EH (cell line): ENCODE results near the gene DNAJC1.

Experiments used
- DNase-seq: peaks from one replicate; pipeline ENCODE4 v3.0.0-alpha.2; 2015; ENCODE audit warnings: low read depth

DNAJC1 gene

DNA sequence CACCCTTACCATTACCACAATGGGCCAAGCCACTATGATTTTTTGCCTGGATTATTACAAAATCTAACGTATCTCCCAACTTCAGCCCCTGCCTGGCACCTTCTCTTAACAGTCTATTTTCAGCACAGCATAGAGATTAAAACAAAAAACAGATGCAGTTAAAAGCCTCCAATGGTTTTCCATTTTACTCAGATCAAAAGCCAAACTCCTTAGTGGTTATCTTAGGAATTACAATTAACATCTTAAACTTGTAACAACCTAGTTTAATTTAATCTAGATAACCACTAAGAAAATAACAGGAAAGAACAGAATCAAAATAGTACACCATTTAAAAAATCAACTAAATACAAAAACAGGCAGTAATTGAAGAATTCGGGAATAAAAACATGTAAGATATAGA is 43.5 kb downstream of the DNAJC1 start:
- no peak for DNase-seq

DNA sequence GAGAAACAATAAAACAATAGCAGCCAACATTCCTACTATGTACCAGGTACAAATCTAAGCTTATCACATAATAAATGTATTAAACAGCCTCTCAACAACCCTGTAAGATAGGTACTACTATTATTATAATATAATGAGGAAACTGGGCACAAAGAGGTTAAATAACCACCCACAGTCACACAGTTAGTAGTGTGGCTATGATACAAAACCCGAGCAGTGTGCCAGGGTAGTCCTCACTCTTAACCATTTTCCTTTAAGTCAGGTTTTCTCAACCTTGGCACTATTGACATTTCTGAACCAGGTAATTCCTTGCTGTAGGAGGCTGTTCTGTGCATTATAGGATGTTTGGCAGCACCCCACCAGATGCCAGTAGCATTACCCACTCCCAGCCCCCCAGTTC is 48.8 kb downstream of the DNAJC1 start:
- DNase-seq = no peak

DNA sequence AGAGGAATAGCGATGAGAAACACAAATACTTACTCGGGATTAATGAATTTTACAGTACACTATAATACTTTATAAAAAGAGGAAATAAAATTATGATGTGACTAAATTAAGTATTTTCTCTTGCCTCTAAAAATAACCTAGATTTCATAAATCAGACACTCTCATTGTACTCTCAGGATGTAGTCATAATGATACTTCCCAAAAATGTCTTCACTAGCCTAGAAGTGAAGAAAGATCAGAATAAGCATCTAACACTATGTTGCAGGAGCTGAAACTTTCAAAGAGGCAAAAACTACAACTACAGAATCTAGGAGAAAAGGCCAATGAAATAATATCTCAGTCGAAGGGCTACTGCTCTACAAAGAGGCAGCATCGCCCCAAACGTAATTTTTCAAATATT is 49.4 kb downstream of the DNAJC1 start:
- DNase-seq = no peak

DNA sequence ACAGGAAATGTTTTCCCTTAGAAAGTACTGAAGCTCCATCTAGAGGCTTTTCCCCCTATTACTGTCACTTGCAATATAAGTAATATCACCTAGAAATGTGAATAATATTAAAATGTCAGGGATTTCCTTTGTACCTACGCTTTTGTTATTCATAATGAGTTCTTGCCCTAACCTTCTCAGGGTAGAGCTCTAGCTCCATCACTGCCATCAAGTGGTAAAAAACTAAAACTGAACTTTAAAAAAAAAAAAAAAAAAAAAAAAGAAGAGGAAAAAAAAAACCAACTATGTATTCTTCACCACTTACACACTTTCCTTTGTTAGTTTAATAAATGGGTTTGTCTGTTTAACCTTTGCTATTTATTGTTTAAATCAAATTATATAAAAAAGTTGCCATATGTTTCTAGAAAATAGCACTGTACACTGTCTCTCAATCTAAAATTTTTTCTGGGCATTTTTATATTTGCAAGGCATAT is 49.9 kb downstream of the DNAJC1 start:
- DNase-seq = peak; percentile 44

DNA sequence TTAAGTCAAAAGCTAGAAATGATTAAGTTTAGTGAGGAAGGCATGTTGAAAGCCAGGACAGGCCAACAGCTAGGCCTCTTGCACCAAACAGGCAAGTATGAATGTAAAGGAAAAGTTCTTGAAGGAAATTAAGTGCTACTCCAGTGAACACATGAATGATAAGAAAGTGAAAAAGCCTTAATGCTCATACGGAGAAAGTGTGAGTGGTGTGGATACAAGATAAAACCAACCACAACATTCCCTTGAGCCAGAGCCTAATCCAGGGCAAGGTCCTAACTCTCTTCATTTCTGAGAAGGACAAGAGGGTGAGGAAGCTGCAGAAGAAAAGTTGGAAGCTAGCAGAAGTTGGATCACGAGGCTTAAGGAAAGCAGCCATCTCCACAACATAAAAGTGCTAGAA is 53.0 kb downstream of the DNAJC1 start:
- no peak for DNase-seq

DNA sequence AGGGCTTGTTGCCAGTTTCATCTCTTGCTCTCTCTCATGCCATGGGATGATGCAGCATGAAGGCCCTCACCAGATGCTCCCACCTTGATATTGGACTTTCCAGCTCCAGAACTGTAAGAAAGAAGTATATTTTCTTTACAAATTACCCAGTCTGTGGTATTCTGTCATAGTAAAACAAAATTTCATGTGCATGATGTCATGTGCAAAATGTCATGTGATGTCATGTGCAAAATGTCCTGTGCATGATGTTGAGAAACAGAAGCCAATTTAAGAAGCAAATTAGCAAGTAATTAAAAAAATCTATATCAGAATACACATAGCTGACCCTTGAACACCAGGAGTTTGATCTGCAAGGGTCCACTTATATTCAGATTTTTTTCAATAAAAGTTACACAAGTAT is 56.6 kb downstream of the DNAJC1 start:
- no peak for DNase-seq

DNA sequence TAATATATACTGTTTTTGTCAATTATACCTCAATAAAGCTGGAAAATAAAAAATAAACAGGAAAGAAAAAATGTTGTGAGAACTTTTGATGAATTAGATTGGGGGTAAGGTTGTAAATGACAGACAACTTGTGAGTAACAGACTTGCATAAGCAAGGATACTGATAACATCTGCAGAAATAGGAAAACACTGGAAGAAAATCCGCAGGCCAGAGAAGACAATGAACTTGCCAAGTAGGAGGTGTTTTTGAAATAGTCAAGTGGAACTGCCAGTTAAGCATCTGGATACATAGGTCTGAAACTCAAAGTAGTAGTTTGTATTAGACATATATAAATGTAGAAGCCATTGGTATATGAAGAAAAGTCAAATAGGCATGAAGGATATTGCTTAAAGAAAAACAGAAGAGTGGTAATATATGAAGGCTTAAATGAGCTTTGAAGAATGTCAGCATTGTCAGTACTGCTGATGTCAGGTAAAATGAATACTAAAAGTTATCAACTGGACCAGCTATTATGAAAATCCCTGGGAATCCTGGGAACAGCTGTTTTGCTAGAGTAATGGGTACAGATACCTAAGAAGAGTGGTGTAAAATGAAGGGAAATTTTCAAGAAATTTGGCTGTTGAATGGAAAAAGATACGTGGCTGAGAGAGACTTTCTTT is 58.7 kb downstream of the DNAJC1 start:
- DNase-seq = no peak

DNA sequence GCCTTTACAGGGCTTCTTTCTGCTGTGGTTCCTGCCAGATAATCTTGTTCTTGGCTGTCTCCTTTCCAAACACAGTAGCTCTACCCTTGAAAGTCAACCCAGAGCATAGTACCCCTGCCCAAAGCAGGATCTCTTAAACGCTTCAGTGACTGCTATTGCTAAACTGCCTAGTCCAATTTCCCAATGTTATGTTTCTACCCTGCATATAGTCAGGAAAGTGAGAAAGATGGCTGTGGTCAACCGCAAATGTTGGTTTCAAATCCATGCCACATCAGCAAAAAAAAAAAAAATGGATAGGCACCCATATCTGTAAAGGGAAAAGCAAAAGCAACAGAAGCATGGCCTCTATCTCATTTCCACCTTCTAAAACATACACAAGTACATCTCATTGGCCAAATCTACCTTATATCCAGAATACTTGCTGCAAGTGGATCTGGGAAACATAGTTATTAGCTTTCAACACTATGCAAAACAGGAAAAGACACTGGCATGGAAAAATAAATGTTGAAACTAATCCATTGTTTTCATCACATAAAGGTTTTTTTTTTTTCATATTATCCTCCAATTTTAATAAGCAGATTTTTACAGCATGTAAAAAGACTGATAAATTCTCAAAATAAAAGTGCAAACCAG is 59.8 kb downstream of the DNAJC1 start:
- DNase-seq = no peak

DNA sequence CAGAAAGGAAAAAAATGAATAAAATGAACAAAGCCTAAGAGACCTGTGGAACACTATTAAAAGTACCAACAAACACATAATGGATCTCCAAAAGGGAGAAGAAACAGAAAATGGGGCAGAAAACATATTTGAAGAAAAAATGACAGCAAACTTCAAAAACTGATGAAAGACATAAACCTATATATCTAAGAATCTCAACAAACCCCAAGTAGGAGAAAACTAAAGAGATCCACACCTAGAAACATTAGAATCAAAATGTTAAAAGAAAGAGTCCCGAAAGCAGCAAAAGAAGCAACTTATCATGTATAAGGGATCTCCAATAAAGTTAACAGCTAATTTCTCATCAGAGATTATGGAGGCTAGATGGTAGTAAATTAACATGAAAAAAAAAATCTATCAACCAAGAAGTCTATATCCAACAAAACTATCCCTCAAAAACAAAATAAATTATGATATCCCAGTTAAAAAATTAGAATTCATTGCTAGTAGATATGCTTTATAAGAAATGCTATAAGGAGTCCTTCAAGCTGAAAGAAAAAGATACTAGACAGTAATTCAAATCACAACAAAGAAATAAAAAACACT is 68.0 kb downstream of the DNAJC1 start:
- no peak for DNase-seq

DNA sequence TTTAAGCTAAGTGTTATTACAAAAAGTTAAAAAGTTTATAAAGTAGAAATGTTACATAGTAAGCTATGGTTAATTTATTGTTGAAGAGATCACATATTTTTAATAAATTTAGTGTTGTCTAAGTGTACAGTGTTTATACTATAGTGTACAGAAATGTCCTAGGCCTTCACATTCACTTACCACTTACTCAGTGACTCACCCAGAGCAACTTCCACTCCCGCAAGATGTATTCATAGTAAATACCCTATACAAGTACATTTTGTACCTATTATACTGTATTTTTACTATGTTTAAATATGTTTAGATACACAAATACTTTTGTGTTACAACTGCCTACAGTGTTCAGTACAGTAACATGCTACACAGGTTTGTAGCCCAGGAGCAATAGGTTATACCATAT is 69.2 kb downstream of the DNAJC1 start:
- peak; percentile 9 for DNase-seq

DNA sequence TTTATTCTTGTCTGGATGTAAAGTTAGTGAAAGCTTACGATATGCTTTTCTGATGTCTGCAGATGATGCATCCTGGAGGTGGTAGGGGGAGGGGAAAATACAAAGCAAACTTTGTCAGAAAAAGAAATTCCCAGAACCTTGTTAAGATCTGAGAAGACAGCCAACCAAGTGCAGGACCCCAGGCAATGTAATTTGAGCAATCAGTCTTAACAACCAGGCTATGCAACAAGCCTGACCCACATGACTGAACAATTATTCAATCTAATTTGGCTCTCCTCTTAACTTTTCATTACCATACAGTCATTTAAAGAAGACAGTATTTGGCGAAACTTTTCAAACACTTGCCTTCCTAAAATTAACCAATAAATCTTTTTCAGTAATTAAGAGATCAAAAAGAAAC is 74.5 kb downstream of the DNAJC1 start:
- peak; percentile 17 for DNase-seq

DNA sequence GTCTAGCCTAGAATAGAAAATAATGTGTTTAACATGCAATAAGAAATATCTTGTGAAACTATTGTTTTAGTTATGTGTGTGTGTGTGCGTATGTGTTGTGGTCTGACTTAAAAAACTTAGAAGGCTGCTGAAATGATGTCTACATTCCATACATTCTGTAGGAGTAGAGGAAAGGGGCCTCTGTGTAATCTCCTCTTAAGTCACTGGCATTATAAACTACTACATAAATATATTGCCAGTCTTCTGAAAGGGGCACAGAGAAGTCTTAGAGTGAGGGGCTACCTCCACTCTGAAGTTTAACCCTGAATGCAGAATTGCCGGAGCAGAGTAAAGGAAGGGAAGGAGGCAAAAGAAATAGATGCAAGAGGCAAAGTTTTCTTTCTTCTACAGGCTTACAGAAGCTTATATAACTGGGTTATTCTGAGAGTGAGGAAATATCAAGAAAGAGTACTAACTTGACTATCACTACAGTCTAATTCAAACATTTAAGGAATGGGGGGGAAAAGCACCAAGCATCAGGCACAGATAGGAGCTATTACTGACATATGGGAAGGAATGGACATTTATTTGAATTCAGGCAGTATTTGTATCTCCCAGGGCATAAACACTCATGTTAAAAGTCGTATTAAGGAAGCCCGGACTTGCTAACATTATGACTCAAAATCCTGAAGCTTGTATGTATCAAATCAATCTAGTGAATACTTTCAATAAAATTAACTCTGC is 75.7 kb downstream of the DNAJC1 start:
- DNase-seq = peak; percentile 69

DNA sequence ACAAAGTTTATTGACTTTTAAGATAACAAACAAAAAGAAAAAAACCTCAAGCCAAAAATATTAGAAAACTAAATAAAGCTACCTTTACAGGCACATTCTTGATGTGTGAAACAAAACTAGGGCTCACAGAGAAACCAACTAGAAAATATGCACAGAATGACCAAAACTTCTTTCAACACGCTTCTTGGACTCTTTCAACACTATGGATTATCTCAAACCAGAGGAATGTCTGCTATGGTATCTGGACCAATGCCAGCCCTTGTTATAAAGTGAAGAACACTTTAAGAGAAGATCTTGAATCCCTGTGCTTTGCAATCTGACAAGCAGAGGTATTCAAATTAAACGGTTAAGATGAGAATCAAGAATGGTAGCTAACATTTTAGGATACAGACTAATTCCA is 76.6 kb downstream of the DNAJC1 start:
- peak; percentile 96 for DNase-seq

DNA sequence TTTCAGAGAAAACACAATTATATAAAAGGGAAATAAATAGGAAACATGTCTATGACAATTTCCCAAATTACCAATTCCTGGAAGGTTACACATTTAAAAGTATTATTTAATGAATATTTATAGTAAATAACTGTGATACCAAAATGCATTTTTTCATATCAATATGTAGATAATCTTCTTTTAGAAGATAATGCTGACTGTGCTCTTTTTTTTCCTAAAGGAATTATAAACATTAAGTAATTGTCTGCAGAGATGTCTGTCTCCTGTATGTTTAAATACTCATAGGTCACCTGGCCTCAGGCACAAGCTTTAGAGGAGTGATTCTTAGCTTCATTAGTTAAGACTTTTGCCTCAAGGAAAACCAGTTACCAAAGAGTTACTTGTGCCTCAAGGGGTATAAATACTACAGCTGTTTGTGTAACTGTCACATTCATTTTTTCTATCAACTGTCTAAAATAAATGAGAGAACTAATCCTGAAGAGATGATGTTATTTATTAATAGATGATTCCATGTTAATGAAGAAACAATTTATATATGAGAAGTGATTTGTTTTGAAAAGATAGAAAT is 77.1 kb downstream of the DNAJC1 start:
- peak; percentile 39 for DNase-seq

DNA sequence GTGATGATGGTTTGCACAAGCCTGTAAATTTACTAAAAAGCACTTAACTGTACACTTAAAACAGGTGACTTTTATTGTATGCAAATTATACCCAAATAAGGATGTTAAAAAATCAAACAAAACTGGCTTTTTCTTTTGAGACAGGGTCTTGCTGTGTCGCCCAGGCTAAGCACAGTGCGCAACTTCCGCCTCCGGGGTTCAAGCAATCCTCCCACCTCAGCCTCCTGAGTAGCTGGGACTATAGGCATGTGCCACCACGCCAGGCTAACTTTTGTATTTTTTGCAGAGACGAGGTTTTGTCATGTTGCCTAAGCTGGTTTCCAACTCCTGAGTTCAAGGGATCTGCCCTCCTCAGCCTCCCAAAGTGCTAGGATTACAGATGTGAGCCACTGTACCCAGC is 77.7 kb downstream of the DNAJC1 start:
- no peak for DNase-seq

DNA sequence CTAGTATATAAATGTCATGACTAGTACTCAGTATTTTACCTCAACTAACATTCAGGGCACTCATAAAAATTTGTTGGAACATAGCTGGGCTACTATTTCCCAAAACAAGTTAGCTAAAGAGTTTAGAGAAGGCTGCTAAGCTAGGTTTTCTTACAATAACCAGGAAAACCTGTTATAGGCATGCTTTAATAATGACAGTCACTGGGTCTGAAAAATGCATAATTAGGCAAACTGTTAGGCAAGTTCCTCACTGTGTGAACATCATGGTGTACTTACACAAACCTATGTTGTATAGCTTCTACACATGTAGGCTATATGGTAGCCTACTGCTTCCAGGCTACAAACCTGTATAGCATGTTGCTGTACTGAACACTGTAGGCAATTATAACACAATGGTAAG is 79.0 kb downstream of the DNAJC1 start:
- DNase-seq = no peak

DNA sequence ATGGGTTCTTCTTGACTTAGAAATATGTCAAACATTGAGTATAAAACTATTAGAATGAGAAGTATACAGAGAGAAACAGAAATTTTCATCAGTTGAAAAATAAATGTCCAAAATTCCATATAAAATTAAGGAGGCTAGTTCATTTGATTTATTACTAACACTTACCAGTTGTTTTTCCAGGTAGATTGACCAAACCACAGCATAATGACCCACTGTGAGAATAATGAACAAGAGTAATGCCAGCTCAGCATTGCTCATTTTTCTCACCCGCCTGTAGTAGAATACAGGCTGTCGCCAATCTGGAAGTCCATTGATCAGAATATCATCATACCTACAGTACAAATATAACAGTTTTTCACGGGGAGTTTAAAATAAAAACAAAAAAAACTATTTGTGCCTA is 82.9 kb downstream of the DNAJC1 start:
- DNase-seq = no peak

DNA sequence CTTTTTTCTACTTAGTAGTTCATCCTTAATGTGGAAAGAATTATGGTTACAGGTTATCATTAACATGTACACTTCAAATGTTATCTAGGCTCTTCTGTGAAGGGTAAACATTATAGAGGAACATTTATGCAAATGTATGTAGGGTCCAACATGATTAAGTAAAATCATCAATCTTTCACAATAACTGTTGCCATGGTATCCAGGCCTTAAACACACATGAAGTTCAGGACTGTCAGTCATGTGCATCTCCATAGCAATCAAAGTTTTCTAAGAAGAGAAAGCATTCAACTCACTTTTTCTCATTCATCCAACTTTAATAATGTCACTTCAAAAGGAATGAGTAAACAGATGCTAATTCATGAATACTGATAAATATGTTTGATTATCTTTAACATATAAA is 83.6 kb downstream of the DNAJC1 start:
- no peak for DNase-seq

DNA sequence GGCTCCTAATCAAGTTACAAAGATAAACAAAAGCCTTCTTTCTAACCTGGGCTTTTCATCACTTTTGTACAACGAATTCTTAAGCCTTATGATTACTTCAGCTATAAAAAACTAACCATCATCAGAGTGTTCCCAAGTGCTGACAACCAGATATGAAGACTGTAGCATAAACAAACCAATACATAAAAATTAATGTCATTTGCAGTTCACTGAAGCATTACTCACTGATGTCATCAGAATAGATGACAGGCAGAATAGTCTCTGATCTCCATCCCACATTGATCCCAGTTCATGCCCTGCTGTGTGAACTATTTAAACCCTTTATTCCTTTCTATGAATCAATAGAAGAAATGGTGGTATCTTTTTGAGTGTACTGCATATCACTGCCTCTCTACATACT is 84.4 kb downstream of the DNAJC1 start:
- peak; percentile 4 for DNase-seq

DNA sequence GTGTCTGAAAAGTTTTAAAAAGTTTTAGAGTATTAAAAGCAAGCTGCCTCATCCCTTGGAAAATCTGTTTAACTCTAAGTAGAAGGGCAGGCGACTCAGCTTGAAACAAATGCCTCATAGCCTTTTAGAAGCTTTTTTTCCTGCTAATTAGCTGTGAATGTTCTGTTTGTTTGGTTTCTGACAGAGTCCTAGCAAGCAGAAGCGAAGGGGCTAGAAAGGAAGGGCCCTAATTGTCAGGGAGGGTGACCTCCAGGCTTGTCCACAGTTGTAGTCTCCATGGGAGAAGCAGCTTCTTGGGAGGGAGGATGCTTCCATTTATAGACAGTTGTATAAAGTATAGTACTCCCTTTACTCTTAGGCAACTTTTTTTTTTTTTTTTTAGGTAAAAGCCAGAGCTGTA is 90.9 kb downstream of the DNAJC1 start:
- peak; percentile 10 for DNase-seq

DNA sequence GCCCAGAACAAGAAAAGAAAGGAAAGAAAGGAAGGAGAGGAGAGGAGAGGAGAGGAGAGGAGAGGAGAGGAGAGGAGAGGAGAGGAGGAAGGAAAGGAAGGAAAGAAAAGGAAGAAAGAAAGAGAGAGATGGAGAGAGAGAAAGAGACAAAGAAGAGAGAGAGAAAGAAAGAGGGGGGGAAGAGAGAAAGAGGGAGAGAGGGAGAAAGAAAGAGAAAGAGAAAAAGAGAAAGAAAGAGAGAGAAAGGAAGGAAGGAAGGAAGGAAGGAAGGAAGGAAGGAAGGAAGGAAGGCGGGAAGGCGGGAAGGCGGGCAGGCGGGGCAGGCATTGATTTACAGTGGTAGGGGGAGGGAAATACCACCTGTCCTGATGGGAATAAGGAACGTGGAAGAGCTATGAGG is 92.7 kb downstream of the DNAJC1 start:
- DNase-seq = no peak

DNA sequence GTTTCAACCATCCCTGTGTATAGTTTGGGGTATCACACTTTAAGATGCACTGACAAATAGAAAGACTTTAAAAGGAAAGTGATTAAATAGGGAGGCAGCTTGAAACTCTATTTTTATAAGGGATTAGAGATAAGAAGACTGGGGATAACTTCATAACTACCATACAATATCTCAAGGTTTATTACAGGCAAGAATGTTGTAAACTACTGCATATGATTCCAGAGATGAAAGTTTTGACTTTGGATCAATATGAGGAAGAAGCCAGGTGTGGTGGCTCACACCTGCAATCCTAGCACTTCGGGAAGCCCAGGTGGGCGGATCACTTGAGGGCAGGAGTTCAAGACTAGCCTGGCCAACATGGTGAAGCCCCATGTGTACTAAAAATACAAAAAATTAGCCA is 96.1 kb downstream of the DNAJC1 start:
- DNase-seq = no peak

DNA sequence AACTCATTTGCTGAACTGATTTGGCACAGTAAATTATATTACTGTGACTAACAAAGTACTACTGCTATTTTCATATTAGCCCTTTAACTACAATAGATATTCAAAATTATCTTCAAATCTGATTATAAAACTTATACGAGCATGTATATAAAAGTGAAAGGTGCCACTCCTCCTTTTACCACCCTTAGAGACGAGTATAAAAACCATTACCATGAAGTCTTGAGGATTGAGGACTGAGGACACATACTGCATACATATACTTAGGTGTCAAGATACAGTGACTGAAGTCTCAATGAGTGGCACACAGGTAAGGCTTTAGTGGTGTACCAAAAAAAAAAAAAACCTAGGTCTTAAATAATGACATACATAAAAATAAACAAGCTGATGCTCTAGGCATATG is 98.6 kb downstream of the DNAJC1 start:
- DNase-seq = no peak
